ENCODE data around the gene ENOX1.
A peak's percentile ranks its signal among the peaks of the same experiment; 100 is the strongest.

Gene ENOX1

GRCh38 chr13:43664700-43665191 lies 122.0 kb downstream of the ENOX1 start:
- no peak for DNase-seq

DNA sequence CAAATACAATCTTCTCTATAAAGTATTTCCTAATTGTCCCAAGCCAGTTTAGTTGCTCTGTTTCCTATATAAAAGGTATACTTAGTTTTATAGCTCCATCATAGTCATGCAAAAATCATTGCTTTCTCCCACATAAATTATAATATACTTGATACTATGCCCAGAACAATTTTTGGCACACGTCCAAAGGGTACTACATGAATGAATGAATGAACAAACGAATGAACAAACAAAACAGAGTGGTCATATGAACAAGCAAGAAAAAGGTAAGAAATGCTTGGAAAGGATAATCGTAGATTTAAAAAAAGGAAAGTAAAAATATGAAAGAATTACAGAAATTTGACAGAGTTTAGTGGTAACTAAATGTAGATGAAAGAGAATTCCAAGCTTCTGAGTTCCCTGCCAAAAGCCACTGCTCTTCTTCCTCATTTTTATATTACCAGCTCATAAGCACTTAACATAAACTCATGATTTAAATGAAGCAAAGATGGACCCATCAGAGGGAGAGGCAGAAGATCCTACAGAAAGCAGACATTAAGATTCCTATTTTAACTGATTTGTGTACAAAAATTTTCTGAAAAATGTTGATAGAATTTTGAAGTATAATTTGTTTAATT lies 123.2 kb downstream of the ENOX1 start:
- no peak for DNase-seq

DNA sequence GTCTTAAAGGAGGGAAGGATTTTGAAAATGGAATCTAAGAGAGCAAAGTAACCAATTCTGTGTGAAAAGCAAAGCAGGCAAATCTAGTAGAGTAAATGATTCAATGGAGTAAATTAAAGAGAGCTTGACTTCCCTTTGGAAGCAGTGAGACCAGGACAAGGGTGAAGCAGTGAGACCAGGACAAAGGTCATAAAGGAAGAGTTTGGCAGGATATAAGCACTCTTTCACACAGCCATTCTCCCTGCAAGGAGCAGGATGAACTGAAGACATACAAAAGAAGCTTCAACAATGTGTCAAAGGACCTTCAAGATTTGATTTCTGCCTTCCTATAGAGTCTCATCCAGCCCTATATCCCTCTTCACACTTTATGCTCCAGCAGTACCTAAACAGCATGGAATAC lies 123.8 kb downstream of the ENOX1 start:
- no peak for DNase-seq

DNA sequence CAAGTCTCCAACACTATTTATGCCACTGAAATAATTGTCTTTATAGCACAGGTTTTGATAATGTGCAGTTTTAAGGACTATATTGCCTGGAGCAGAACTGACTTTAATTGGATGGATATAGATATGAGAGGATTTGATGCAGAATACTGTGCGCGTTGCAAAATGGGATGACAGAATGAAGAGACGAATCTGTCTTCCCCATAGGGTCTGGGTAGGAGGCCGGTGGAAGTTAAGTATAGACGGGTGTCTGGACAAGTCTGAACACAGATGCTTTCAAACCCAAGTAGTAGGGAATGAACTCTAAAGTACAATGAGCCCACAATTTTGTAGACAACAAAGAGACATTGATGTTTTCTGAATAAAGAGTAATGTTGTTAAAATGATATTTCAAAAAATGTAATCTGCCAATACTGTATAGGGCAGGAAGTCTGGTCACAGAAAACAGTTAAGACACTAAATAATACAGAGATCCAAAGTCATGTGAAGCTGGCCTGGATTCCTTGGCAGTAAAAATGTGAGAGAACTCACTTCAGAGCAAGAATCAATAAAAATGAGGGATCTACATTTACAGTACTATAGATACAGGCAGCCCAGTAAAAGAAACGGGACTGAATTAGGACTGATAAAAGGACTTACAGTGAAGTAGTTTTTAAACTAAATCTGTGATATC lies 125.5 kb downstream of the ENOX1 start:
- no peak for DNase-seq

GRCh38 chr13:43657485-43657884 lies 129.3 kb downstream of the ENOX1 start:
- no peak for DNase-seq

DNA sequence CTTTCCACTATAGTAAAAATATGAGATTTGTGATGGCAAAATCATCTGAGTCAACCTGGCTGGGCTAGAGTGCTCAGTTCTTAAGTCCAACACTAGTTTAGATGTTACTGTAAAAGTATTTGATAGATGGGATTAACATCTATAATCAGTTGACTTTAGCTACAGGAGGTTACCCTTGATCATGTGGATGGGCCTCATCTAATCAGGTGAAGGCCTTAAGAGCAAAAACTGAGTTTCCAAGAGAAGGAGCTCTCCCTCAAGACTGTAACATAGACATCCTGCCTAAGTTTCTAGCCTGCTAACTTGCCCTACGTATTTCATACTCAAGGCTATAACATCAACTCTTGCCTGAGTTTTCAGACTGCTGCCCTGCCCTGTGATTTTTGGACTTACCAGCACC lies 132.8 kb downstream of the ENOX1 start:
- no peak for DNase-seq

GRCh38 chr13:43653395-43653794 lies 133.4 kb downstream of the ENOX1 start:
- peak; percentile 57 to 67 for DNase-seq

- peak; percentile 29 to 30 for DNase-seq
Measured at GRCh38 chr13:43652760-43653159, 134.0 kb downstream of the ENOX1 start.

DNA sequence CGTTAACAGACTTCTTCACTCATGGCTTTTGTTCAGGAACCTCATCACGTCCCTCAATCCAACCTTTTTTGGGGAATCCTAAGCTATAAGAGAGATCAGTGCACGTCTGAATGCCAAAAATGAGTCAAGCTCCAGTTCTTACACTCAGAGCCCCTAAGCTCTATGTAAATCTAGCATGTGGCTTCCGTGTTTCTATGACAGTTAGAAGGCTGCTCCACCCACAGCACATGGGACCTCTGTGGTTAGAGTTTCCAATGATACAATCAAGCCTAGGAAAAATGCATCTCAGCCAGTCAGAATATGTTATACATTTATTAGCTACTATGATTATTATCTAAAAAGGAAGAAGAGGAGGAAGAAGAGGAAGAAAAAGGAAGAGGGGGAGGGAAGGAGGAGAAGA lies 135.9 kb downstream of the ENOX1 start:
- DNase-seq = no peak

- no peak for DNase-seq
Measured at GRCh38 chr13:43648733-43649132, 138.0 kb downstream of the ENOX1 start.

GRCh38 chr13:43647471-43647870 lies 139.3 kb downstream of the ENOX1 start:
- no peak for DNase-seq

DNA sequence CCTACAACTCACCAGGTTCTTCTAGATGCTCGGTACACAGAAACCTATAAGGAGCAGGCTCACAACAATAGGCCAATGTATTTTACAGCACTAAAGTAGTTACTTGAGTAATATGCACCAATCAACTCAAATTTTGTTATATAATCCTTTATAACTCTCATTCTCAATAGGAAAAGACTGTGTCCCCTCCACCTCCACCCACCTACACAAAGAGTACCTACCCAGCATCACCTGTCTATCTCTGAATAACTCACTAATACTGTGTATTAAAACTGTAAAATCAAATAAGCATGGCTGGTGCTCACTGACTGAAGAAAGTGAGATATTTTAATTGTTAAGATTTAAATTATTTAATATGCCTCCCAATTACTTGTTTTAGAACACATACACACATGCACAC lies 146.3 kb downstream of the ENOX1 start:
- DNase-seq = no peak

DNA sequence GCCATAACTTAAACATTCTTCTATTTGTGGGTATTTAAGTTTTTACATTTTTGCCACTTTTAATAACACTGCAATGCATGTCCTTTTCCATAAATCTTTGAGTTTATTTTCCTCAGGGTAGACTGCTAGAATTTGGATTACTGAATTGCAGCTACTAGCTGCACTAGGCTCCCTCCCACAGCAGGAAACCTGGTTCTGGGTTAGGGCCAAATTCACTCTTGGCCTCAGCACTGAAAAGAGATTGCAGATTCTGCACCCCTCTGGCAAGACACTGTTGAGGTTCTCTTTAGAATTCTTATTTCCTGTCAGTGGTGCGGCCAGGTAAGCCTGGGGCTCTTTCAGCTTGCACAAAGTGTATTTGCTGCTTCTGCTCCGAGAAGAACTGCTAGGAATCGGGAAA lies 155.7 kb downstream of the ENOX1 start:
- DNase-seq = no peak

- DNase-seq = no peak
Measured at GRCh38 chr13:43629691-43630480, 156.9 kb downstream of the ENOX1 start.

- no peak for DNase-seq
Measured at GRCh38 chr13:43626994-43627393, 159.8 kb downstream of the ENOX1 start.

GRCh38 chr13:43614063-43614462 lies 172.7 kb downstream of the ENOX1 start:
- no peak for DNase-seq

DNA sequence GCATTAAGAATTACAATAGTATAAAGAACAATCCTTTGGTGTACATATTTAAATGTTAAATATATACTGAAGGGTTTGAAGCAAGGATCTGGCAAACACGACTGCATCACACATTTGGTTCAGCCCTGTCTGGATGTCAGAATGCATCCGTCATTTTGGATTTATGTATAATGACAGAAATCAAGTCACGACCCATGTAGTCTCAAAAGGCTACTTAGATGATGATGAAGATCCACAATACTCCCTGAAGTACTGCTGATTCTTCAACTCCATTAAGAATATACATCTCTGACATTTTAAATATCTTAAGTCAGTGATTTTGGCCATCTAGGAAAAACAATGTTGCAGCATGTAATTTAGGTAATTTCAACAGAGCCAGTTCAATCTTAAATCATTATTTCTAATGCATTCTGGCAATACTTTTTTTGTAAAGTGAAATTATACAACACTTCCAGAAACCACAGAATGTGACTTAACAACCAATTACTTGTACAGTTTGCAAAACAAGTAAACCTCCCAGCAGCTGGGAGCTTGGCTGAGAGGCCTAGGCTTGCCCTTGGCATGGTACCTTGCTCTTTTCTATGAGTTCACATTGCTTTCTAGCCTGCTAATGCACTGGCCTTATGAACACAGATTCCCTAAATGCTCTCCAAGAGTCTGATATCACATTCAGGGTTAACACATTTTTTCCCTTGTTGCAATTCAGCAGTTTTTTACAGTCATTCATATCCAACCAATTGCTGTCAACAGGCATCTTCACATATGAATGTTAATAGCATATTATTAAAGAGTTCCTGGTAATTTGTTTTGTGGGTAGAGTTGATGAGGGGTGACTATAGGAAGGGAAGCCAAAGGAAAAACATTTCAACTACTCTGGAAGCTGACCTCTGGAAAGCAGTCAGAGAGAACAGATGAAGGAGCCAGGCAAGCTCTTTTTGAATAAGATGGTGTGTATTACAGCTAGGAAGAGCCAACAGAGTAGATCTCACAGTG lies 175.2 kb downstream of the ENOX1 start:
- no peak for DNase-seq

DNA sequence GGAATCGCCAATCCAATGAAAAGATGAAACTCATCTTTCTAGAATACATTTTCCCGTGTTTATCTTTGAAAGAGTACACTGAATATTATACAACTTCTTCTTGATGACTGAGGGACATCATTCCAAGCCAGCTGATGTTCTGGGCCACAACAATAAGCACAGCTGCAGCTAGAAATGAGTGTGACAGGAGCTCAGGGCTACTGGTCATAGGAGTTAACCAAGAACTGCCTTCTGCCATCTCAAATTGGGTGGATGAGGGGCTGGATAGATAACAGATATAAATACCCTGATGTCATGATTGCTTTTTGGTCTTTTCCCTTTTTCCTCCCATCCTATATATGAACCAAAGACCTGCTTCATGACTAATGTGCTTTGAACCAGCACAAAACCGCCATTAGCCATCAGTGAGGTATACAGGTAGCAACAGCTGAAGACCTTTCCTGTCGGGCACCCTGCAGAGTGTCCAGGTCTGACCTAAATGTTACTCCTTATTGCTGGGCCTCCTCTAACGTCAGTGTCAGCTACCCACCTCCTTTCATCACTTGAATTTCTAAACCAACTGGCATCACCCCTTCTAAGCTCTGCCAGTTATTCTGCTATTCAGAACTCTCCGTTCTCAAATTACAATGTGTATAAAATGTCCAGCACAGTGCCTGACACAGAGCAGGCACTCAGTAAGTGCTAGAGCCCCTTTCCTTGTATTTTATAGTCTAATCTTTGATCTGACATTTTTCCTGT lies 178.2 kb downstream of the ENOX1 start:
- no peak for DNase-seq

DNA sequence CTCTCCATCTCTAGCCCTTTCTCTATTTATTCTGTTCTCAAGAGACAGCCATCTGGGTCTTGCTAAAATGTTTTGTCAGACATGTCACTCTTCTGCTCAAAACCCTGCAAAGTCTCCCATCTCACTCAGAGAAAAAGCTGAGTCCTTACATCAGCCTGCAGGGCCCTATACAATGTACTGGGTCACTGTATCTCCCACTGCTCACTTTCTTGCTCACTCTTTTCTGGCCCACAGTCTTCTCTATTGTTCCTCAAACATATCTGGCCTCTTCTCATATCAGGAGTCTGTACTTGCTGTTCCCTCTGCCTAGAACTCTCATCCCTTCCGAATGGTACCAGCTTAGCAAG lies 189.2 kb downstream of the ENOX1 start:
- no peak for DNase-seq

DNA sequence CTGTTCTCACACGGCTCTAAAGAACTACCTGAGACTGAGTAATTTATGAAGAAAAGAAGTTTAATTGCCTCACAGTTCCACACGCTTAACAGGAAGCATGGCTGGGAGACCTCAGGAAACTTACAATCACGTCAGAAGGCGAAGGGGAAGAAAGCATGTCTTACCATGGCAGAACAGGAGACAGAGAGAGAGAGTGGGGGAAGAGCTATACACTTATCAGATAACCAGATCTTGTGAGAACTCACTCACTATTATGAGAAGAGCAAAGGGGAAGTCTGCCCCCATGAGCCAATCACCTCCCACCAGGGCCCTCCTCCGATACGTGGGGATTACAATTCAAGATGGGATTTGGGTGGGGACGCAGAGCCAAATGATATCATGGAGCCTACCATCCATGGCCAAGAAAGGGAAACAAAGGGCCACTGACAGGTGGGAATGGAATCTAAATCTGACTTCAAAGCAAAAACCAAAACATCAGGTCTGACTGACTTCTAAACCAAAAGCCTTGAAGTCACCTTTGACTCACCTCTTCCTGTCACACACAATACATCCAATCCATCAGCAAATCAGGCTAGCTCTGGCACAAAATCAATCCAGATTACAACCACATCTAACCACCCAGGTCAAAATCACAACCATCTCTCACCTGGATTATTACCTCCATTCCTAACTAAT lies 189.7 kb downstream of the ENOX1 start:
- no peak for DNase-seq

DNA sequence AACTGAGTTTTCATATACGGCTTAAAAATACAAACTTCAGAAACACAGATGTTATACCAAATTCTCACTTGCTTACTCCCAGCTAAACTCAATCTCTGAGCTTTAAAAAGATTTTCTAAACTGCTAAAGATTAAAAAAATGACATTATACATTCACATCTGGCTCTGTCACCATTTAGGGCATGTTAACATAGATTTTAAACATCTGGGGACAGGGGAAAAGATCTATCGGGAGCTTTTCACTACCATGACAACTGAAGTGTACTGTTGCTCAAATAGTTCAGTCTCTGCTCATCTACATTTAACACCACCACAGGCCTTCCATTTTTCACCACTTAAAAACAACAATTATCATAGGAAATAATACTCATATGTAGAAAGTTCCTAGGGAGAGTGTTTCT lies 190.8 kb downstream of the ENOX1 start:
- no peak for DNase-seq

- no peak for DNase-seq
Measured at GRCh38 chr13:43587376-43587775, 199.4 kb downstream of the ENOX1 start.
